HFFc6 (cell line): Measurements from ENCODE around the gene KCNQ1. TPM values are rescaled to one million over a fixed set of nuclear protein-coding genes. Genes with fewer than 3 reads are reported as not detected.

ENCODE experiments used
- DNase-seq: peaks from one replicate; pipeline ENCODE4 v3.0.0-alpha.2; 2018
- H3K27ac Mint-ChIP-seq: 2 replicates; pipeline ENCODE4 v1.8.0; 2020; ENCODE audit warnings: mild to moderate bottlenecking, mixed read lengths
- H3K27me3 Mint-ChIP-seq: 2 replicates; pipeline ENCODE4 v1.8.0; 2021; ENCODE audit warnings: mild to moderate bottlenecking, moderate library complexity, mixed read lengths; ENCODE audit not compliant: insufficient read depth
- H3K36me3 Mint-ChIP-seq: 2 replicates; pipeline ENCODE4 v1.8.0; 2021; ENCODE audit warnings: low read depth, mixed read lengths
- H3K4me1 Mint-ChIP-seq: 2 replicates; pipeline ENCODE4 v1.8.0; 2020; ENCODE audit warnings: low read depth, mixed read lengths
- H3K4me3 Mint-ChIP-seq: 2 replicates; pipeline ENCODE4 v1.8.0; 2020; ENCODE audit warnings: mild to moderate bottlenecking, moderate library complexity, mixed read lengths
- H3K9me3 Mint-ChIP-seq: 2 replicates; pipeline ENCODE4 v1.8.0; 2020; ENCODE audit warnings: mild to moderate bottlenecking, mixed read lengths
- CTCF ChIP-seq: fragments of 200-600 bp; sonication (generic); IDR thresholded peaks from 2 replicates; pipeline ENCODE4 v1.5.0; 2021; ENCODE audit warnings: antibody characterized with exemption, mild to moderate bottlenecking
- total RNA-seq, 6 experiments: library from RNA; stranded (reverse); fragmentation: NEBNext Ultra II Directional; extraction: Animal tissue kit (Norgen Biotek cat#: 25700); gene quantifications; 2 replicates in 1 of 6; 3 replicates in 5 of 6; pipeline ENCODE4 v1.2.3, GENCODE V29; 2021

The KCNQ1 gene
- total RNA-seq, 6 experiments from 2014 or later: not detected

DNA sequence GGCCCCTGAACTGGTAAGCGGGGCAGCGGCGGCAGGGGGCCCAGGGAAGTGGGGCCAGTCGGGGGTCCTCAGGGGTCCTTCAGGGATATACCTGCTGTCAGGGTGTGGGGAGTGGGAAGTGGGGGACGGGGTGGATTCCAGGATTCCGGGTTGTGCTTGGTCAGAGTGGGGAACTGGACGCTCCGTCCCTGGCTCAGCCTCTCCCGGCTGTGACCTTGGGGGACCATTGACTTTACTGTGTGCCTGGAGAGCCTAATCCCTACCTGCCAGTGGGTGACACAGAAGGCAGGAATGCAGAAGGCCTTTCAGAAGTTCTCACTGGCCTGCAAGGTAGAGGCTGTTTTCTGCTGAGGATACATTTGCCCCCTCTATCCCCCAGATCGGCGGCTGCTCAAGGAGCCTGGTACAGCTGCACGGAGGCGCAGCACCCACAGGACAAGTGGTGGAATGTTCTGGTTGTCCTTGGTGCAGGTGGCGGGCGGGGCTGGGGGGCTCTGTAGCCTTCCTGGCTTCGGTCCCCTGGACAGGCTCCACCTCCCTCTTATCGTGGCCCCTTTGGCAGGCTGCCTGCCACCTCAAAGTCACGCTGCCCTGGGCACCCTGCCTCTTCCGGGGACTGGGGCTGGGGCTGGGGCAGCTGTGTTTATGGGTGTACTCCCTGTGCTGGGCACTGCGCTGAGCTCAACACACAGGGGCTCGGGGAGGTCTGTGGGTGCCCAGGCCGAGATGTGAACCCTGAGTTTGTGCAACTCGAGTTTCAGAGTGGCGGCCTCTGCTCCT lies 18.4 kb downstream of the KCNQ1 start:
- no peaks in the 10 kb centered on the region for H3K9me3 Mint-ChIP-seq
- no peak for TF ChIP-seq CTCF
- no peak for DNase-seq
- H3K27ac Mint-ChIP-seq: no peak overlapping the region
- peaks cover 41% of the 10 kb centered on the region for H3K27me3 Mint-ChIP-seq
- H3K4me3 Mint-ChIP-seq: no peak overlapping the region
- no peaks in the 10 kb centered on the region for H3K36me3 Mint-ChIP-seq
- H3K4me1 Mint-ChIP-seq: no peaks in the 10 kb centered on the region

- no peak for TF ChIP-seq CTCF
- no peak for DNase-seq
- peaks cover 38% of the 10 kb centered on the region for H3K27me3 Mint-ChIP-seq
- no peak overlapping the region for H3K4me3 Mint-ChIP-seq
- no peaks in the 10 kb centered on the region for H3K36me3 Mint-ChIP-seq
- no peak overlapping the region for H3K27ac Mint-ChIP-seq
- no peaks in the 10 kb centered on the region for H3K9me3 Mint-ChIP-seq
- H3K4me1 Mint-ChIP-seq: no peaks in the 10 kb centered on the region
Observed at GRCh38 chr11:2463766-2464277, 19.0 kb downstream of the KCNQ1 start.

GRCh38 chr11:2464451-2465165 lies 19.8 kb downstream of the KCNQ1 start:
- no peak overlapping the region for H3K27ac Mint-ChIP-seq
- no peaks in the 10 kb centered on the region for H3K36me3 Mint-ChIP-seq
- no peak for TF ChIP-seq CTCF
- H3K4me3 Mint-ChIP-seq: no peak overlapping the region
- peaks cover 37% of the 10 kb centered on the region for H3K27me3 Mint-ChIP-seq
- H3K9me3 Mint-ChIP-seq: no peaks in the 10 kb centered on the region
- DNase-seq: no peak
- no peaks in the 10 kb centered on the region for H3K4me1 Mint-ChIP-seq

GRCh38 chr11:2465202-2466068 lies 20.6 kb downstream of the KCNQ1 start:
- H3K27me3 Mint-ChIP-seq: peaks cover 37% of the 10 kb centered on the region
- no peaks in the 10 kb centered on the region for H3K9me3 Mint-ChIP-seq

More at GRCh38 chr11:2465202-2466068, 20.6 kb downstream of the KCNQ1 start:
- Mint-ChIP-seq H3K36me3 (no peaks in the 10 kb centered on the region), H3K27ac (no peak overlapping the region), H3K4me3 (no peak overlapping the region), H3K4me1 (no peaks in the 10 kb centered on the region)
- no peak for DNase-seq
- TF ChIP-seq CTCF: no peak
